ENCODE measurements around the gene RBFOX1.

DNA sequence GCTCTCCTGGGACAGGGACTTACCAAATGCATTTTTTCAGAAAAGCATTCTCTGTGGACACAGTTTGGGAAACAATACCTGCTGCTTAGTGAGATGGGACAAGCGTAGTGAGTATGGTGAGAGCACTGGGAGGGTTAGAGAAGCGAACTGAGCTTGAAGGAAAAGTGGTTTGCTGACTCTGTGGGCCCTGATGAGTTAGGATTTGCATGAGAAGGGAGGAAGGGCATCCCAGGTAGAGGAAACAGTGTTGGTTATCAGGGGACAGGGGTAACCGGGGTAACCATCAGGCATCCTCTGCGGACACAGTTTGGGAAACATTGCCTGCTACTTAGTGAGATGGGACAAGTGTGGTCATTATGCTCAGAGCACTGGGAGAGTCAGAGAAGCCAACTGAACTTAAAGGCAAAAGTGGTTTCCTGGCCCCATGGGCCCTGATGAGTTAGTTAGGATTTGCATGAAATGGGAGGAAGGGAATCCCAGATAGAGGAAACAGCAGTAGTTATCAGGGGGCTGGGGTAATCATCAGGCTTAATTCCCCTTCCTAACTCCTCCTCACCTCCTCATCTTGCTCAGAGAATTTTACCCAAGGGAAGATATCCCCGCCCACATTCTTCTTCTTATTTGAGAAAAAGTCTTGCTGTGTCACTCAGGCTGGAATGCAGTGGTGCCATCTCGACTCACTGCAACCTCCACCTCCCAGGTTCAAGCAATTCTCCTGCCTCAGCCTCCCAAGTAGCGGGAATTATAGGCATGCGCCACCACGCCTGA is 319.3 kb downstream of the RBFOX1 start:
- TF ChIP-seq, protein P1, sequence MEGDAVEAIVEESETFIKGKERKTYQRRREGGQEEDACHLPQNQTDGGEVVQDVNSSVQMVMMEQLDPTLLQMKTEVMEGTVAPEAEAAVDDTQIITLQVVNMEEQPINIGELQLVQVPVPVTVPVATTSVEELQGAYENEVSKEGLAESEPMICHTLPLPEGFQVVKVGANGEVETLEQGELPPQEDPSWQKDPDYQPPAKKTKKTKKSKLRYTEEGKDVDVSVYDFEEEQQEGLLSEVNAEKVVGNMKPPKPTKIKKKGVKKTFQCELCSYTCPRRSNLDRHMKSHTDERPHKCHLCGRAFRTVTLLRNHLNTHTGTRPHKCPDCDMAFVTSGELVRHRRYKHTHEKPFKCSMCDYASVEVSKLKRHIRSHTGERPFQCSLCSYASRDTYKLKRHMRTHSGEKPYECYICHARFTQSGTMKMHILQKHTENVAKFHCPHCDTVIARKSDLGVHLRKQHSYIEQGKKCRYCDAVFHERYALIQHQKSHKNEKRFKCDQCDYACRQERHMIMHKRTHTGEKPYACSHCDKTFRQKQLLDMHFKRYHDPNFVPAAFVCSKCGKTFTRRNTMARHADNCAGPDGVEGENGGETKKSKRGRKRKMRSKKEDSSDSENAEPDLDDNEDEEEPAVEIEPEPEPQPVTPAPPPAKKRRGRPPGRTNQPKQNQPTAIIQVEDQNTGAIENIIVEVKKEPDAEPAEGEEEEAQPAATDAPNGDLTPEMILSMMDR (IDR thresholded peaks at IDR 0.05; ENCODE audit: poor library complexity, severe bottlenecking) = no peak
- TF ChIP-seq RAD21 (conservative IDR thresholded peaks at IDR 0.05) (no peak), TAF1 (IDR thresholded peaks at IDR 0.05; ENCODE audit: low read depth) (no peak), EZH2 (IDR thresholded peaks at IDR 0.05; ENCODE audit: borderline replicate concordance, insufficient read depth, low read length, poor library complexity, severe bottlenecking) (no peak)
- TF ChIP-seq, protein P2, sequence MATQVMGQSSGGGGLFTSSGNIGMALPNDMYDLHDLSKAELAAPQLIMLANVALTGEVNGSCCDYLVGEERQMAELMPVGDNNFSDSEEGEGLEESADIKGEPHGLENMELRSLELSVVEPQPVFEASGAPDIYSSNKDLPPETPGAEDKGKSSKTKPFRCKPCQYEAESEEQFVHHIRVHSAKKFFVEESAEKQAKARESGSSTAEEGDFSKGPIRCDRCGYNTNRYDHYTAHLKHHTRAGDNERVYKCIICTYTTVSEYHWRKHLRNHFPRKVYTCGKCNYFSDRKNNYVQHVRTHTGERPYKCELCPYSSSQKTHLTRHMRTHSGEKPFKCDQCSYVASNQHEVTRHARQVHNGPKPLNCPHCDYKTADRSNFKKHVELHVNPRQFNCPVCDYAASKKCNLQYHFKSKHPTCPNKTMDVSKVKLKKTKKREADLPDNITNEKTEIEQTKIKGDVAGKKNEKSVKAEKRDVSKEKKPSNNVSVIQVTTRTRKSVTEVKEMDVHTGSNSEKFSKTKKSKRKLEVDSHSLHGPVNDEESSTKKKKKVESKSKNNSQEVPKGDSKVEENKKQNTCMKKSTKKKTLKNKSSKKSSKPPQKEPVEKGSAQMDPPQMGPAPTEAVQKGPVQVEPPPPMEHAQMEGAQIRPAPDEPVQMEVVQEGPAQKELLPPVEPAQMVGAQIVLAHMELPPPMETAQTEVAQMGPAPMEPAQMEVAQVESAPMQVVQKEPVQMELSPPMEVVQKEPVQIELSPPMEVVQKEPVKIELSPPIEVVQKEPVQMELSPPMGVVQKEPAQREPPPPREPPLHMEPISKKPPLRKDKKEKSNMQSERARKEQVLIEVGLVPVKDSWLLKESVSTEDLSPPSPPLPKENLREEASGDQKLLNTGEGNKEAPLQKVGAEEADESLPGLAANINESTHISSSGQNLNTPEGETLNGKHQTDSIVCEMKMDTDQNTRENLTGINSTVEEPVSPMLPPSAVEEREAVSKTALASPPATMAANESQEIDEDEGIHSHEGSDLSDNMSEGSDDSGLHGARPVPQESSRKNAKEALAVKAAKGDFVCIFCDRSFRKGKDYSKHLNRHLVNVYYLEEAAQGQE (IDR thresholded peaks at IDR 0.05; ENCODE audit: borderline replicate concordance) = no peak
